ENCODE data around the gene HOXB8. TPM values are rescaled to one million over a fixed set of nuclear protein-coding genes. Genes with fewer than 3 reads are reported as not detected.

Gene HOXB8
- total RNA-seq, 1 experiment from 2014 or later = 0.70 TPM

GRCh38 chr17:48631693-48632578 is 16.8 kb upstream of the HOXB8 start:
- Histone ChIP-seq H3K9me3 (ENCODE audit: insufficient read depth, low read depth) (no peaks in the 10 kb centered on the region), H3K27ac (no peak overlapping the region), H3F3A (ENCODE audit: insufficient read depth, low read depth) (0 out of 2 replicates have a peak, but pooled peaks cover 2% of the 10 kb centered on the region), H3K4me1 (replicated peaks; ENCODE audit: insufficient read depth) (peaks cover 2% of the 10 kb centered on the region; the same call in 1 of the 2 replicates), H4K20me1 (ENCODE audit: insufficient read depth) (no peaks in the 10 kb centered on the region), H3K79me2 (ENCODE audit: low read depth) (no peaks in the 10 kb centered on the region), H2AFZ (no peak overlapping the region), H3K27me3 (ENCODE audit: insufficient read depth, low read depth) (peaks cover 56% of the 10 kb centered on the region), H3K9me2 (ENCODE audit: insufficient read depth) (no peaks in the 10 kb centered on the region), H3K4me2 (no peak overlapping the region), H3K36me3 (ENCODE audit: low read depth) (no peaks in the 10 kb centered on the region), H3K4me3 (no peak overlapping the region)
- ChIA-PET POLR2A (ENCODE audit: unreplicated experiment) (no interaction called here), CTCF (no interaction called here)
- TF ChIP-seq EZH2 (IDR thresholded peaks at IDR 0.05; ENCODE audit: low read depth) = no peak
- no peak for TF ChIP-seq CTCF (conservative IDR thresholded peaks at IDR 0.05)
- no peak for DNase-seq
- intact Hi-C loops (cut with micrococcal nuclease; ENCODE audit: unreplicated experiment) = no loop called here
- BruUV-seq (replicated peaks) = no TSS peak

DNA sequence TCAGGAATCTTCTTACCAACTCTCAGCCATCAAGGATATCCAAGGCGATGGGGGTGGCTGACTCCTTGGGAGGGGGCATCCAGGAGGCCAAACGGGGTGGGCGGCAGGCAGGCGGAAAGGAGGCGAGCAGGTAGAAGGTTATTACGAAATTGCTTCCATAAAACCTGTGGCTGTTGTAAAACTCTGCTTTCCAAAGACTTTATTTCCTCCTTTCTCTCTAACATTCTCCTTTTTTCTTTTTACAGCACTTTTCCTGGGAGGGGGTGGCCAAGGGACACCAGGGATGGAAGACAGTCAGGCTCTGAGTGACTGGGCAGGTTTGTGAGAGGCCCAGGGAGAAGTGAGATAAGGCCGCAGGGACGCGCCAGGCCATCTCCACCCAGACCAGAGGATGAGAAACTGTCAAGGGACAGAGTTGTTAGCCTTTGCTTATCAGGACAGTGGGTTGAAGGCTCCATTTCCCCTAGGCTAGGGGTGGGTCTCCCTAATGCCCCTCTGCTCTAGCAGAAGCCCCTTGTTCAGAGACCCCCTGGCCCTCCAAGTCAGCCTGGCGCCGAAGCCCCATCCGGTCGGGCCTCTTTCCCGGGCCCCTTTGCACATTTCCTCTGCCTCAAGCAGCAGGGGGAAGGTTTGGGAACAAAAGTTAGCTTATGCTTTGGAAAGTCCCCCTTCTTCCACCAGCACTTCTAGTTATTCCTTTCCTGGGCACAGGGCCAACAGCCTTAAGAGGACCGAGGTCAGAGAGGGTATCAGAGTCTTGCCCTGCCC is 16.0 kb upstream of the HOXB8 start:
- Histone ChIP-seq H3K9me3 (ENCODE audit: insufficient read depth, low read depth) (no peaks in the 10 kb centered on the region), H3K79me2 (ENCODE audit: low read depth) (no peaks in the 10 kb centered on the region), H3K4me3 (no peak overlapping the region), H3K9me2 (ENCODE audit: insufficient read depth) (no peaks in the 10 kb centered on the region), H4K20me1 (ENCODE audit: insufficient read depth) (no peaks in the 10 kb centered on the region), H3K27ac (no peak overlapping the region), H3K36me3 (ENCODE audit: low read depth) (no peaks in the 10 kb centered on the region), H3K4me2 (no peak overlapping the region), H3K4me1 (replicated peaks; ENCODE audit: insufficient read depth) (peaks cover 3% of the 10 kb centered on the region; the same call in 1 of the 2 replicates), H3K27me3 (ENCODE audit: insufficient read depth, low read depth) (peaks cover 50% of the 10 kb centered on the region), H3F3A (ENCODE audit: insufficient read depth, low read depth) (0 out of 2 replicates have a peak, but pooled peaks cover 2% of the 10 kb centered on the region), H2AFZ (no peak overlapping the region)
- intact Hi-C loops (cut with micrococcal nuclease; ENCODE audit: unreplicated experiment) = no loop called here
- BruUV-seq (replicated peaks) = no TSS peak
- no peak for DNase-seq
- no peak for TF ChIP-seq EZH2 (IDR thresholded peaks at IDR 0.05; ENCODE audit: low read depth)
- TF ChIP-seq CTCF (conservative IDR thresholded peaks at IDR 0.05) = no peak
- POLR2A ChIA-PET (ENCODE audit: unreplicated experiment) = no interaction called here
- CTCF ChIA-PET = no interaction called here

DNA sequence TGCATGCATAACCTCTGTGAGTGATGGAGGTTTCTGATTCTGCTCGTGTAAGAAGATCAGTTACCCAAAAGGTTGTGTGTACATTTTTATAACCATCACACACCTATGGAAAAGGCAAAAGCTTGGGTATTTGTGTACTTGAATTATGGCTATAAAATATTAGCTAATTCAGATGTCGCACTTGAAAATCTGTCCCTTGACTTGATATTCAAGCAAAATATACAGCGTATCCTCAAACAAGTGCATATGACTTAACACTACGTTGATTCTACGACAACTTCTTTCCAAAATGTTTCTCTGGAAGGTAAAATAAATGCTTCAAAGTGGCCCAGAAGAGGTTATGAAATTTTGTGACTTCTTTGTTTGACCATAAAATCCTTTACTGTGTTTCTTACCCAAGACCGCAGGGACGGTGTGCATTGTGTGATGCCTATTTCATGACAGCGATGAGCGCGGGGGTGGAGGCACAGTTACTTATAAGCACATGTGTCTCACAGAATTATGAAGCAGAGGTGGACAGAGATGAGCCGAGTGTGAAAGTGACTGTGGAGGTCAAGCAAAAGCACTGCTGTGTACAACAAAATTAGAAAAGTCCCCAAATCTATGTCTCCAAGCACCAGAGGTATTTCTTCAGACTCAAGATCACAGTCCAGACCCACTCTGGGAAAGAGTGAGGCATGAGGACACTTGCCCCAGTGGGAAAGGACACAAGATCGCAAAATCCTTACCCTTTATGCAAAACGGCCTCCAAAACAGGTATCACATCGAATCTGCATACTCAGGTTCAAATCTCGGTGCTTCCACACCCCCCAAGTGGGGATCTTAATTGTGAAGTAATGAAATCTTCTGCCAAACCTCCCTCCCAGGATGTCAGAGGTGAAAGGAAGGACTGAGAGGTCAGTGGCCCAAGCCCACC is 15.2 kb upstream of the HOXB8 start:
- POLR2A ChIA-PET (ENCODE audit: unreplicated experiment) = no interaction called here
- no peak overlapping the region for H3K4me3 ChIP-seq
- BruUV-seq (replicated peaks) = no TSS peak
- no peak for TF ChIP-seq EZH2 (IDR thresholded peaks at IDR 0.05; ENCODE audit: low read depth)
- TF ChIP-seq CTCF (conservative IDR thresholded peaks at IDR 0.05) = no peak
- peaks cover 3% of the 10 kb centered on the region; the same call in 1 of the 2 replicates for H3K4me1 ChIP-seq (replicated peaks; ENCODE audit: insufficient read depth)
- H2AFZ ChIP-seq = no peak overlapping the region
- no peaks in the 10 kb centered on the region for H3K9me3 ChIP-seq (ENCODE audit: insufficient read depth, low read depth)
- peaks cover 8% of the 10 kb centered on the region; the same call in 1 of the 2 replicates for H3F3A ChIP-seq (ENCODE audit: insufficient read depth, low read depth)
- DNase-seq = no peak
- no peaks in the 10 kb centered on the region for H3K79me2 ChIP-seq (ENCODE audit: low read depth)
- CTCF ChIA-PET = no interaction called here
- no peaks in the 10 kb centered on the region for H3K9me2 ChIP-seq (ENCODE audit: insufficient read depth)
- H3K27me3 ChIP-seq (ENCODE audit: insufficient read depth, low read depth) = peaks cover 42% of the 10 kb centered on the region
- no peaks in the 10 kb centered on the region for H4K20me1 ChIP-seq (ENCODE audit: insufficient read depth)
- H3K27ac ChIP-seq = no peak overlapping the region
- intact Hi-C loops (cut with micrococcal nuclease; ENCODE audit: unreplicated experiment) = no loop called here
- no peak overlapping the region for H3K4me2 ChIP-seq
- no peaks in the 10 kb centered on the region for H3K36me3 ChIP-seq (ENCODE audit: low read depth)
